GM18499 (cell line): Measurements from ENCODE around the gene NR2F6.
A peak's percentile ranks its signal among the peaks of the same experiment; 100 is the strongest.

ENCODE experiments used
- ATAC-seq: cut with Tn5 transposase; IDR thresholded peaks from one replicate; pipeline ENCODE4 v1.9.1; 2021; ENCODE audit warnings: moderate number of reproducible peaks; ENCODE audit not compliant: insufficient read depth, unreplicated experiment

The NR2F6 gene

DNA sequence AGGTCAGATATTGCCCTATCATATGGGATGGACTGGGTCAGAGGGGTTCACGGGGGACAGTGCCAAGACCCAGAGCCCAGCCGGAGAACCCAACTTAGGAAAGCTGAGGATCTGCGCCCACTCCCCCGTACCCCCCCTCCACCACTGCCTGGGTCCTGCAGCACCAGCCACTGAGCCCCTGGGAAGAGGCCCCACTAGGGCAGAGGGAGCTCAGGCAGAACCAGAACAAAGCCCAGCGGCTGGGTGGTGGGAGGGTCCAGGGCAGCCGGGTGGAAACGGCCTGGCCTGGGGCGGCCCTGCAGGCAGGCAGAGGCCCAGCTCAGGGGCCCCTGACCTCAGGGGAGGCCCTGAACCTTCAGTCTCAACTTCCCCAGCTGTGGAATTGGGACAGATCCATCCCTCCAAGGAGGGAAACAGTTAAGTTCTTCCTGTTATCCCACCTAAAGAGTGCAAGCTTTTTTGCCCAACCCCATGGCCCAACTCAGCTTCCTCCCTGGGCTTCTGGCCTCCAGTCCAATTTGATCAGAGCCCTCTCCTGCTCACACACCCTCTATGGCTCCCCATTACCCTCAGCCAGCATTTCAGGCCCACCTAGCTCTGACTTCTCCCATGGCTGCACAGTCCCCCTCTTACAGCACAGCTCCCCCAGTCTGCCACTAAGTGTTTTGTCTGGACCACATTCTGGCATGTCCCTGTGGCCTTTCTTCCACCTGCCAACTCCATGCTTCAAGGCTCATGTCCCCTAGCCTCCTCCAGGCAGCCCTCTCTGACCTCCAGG lies 3.1 kb downstream of the NR2F6 start:
- no peak for ATAC-seq

- ATAC-seq = no peak
These were observed 4.8 kb downstream of the NR2F6 start for GRCh38 chr19:17240826-17241399.

DNA sequence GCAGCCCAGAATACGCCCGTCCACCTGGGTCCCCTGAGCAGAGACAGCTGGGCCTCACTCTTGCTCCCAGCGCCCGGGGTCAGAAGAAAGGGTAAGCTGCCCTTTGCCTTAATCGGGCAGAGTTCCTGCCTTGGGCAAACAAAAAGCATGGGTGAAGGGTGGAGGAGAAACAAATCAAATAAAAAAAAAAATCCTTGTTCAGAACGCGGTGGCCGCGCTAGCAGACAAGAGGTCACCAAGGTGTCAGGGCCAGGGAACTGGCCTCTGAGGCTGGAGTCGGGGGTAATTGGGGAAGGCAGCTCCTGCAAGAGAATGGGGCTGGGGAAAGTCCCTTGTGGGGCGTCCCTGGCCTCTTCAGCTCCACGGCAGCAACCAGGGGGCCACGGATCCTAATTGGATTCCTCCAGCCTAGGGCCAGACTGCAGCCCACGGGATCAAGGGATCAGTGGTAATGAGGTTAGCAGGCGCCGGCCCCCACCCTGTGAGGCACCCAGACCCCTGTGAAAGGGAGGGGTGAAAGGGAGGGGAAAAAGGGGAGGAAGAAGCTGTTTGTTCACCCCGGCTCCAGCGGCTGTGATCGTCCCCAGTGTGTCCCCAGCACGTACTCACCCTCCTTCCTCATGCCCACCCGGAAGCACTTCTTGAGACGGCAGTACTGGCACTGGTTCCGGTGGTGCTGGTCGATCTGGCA lies 5.5 kb downstream of the NR2F6 start:
- no peak for ATAC-seq

- no peak for ATAC-seq
These were observed 7.7 kb downstream of the NR2F6 start for GRCh38 chr19:17237747-17238706.

DNA sequence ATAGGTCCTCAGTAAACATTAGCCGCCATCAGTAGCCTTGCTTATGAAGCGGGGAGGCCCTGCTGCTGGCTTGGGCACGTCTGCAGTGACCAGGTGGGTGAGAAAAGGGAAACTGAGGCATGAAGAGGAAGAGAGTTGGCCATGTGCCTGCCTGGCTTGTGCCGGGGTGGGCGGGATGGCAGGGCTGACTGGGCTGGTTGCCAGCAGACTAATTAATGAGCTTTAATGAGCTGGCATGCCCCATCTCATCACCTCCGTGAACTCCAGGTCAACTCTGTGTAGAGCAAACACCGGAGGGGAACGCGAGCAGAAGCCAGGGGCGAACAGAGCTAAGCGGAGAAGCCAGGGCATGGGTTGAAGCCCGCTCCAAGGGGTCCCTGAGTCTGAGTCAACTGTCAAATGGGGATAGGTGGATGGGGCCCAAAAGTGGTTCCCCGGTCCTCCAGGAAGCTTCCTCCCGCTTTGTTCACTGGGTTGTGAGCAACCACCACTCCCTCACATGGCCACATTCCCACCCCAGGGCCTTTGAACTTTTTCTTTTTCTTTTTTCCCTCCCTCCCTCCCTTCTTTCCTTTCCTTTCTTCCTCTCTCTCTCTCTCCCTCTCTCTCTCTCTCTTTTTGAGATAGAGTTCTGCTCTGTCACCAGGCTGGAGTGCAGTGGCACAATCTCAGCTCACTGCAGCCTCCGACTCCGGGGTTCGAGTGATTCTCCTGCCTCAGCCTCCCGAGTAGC lies 8.7 kb downstream of the NR2F6 start:
- ATAC-seq = no peak

DNA sequence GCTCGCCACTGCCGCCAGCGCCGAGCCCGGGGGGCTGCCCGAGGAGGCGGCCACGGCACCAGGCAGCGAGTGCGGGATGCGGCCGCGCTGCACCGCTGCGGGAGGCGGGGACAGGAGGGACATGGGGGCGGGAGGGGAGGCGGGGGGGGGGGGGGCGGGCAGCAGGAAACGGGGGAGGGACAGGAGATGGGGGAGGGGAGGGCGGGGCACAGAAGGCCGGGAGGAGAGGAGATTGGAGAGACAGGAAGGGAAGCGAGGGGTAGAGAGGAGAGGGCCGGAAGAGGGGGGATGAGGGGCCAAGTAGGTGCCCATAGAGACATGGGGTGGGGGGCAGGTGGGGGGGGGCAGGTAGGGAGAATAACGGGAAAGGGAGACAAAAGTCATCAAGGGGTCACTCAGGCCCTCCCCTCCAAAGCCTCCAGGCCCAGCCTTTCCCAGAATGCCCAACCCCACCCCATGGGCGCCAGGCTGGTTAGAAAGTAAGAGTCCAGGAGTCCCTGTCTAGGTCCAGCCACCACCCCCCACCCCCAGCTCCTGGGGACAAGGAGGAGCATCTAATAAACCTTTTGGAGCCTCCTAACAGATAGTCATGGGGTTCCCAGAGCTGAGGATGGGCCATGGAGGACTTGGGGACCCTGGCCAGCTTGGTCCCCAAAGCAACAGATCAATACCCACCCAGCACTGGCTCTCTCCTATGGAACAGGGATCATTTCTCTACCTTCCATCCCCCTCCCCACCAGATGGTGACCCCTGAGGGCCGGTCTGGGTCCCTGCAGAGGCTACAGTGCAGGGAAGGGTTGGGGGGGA lies 9.5 kb downstream of the NR2F6 start:
- ATAC-seq = no peak

- no peak for ATAC-seq
These were observed 10.3 kb downstream of the NR2F6 start for GRCh38 chr19:17235300-17235970.

DNA sequence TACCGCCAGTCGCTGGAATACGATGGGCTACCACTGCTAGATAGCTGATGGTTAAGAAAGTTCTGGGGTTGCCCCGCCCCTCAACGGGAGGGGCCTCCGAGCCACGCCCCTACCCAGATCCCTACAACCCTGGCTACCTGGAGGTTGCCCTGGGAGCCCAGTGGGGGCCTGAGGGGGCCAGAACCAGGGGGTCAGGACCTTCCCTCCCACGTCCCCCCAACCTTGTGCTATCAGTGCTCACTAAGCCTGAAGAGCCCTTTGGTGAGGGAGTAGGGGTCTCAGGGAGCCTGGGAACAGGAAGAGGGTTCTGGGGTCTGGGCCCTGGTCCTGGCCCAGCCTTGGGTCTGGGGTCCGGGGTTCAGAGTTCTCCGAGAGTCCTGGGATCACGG lies 10.8 kb downstream of the NR2F6 start:
- no peak for ATAC-seq

GRCh38 chr19:17232258-17232657 lies 13.5 kb downstream of the NR2F6 start:
- no peak for ATAC-seq

DNA sequence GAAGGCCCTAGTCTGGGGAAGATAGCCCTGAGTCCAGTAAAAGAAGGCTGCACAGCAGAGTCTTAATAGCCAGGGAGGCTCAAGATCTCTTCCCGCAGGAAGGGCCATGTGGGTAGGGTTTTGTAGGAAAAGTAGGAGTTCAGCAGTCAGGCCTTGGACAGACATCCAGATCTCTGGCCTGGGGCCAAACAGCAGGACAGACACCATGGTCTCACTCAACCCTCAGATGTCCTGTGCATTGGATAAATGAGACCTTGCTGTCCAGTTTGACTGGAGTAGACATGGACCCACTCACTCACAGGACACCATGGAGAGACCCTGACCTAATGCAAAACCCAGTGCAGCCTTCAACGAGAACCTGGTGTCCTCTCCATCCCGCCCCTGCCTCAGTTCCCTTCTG lies 15.8 kb downstream of the NR2F6 start:
- no peak for ATAC-seq

- ATAC-seq = no peak
These were observed 17.8 kb downstream of the NR2F6 start for GRCh38 chr19:17227798-17228367.

GRCh38 chr19:17226002-17226933 lies 19.5 kb downstream of the NR2F6 start, which contains the start of gene OCEL1:
Gene OCEL1, plus strand, starts transcription at chr19:17226226. Its CDS starts 22 bp downstream, at chr19:17226248.
- peak; percentile 62 for ATAC-seq

GRCh38 chr19:17225053-17225452 lies 20.7 kb downstream of the NR2F6 start:
- no peak for ATAC-seq

DNA sequence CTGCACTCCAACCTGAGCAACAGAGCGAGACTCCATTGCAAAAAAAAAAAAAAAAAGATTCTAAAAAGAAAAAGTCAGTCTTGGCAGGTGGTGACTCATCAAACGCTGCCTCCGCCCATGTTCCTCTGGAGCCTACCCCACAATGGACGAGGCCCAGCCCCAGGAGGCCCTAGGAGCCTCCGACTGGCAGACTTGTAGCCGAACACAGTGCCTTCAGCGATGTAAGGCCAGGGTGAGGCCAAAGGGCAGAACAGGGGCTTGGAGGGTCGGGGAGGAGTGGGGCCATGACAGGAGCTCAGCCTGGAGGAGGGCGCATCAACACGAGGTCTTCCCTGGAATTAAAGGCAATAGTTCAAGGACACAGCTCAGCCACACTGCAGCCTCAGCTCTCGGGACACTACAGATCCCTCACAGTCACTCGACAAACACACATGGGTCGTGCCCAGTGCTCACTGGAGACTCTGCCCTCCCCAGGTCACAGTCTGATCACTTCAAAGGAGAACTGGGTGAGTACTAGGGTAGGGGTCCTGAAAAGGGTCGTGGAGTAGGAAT lies 25.4 kb downstream of the NR2F6 start:
- ATAC-seq = no peak

DNA sequence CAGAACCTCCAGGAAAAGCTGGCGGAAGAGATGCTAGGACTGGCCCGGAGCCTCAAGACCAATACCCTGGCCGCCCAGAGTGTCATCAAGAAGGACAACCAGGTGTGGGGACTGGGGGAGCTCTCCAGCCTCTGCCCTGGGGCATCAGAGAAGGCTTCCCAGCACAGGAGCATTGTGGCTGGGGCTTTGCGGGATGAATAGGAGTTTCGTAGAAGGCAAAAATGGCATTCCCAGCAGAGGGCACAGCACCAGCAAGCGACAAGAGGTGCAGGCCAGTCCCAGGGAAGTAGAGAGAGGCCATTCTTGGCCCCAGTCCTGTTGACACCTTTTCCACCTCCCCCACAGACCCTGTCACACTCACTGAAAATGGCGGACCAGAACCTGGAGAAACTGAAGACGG lies 26.4 kb downstream of the NR2F6 start:
- no peak for ATAC-seq

- ATAC-seq = no peak
These were observed 29.6 kb downstream of the NR2F6 start for GRCh38 chr19:17216058-17216670.
